Stimulated activated CD8-positive, alpha-beta memory T cell treated with anti-CD3 and anti-CD28 coated beads, Interleukin-12 subunit alpha, Interleukin-12 subunit beta, amount 100 ng/mL, for 1 hour (primary cell): ENCODE results near the gene UBE2H.

Experiments
- DNase-seq: peaks from one replicate; pipeline ENCODE4 v3.0.0-alpha.2; 2020; ENCODE audit warnings: low read depth

The UBE2H gene

DNA sequence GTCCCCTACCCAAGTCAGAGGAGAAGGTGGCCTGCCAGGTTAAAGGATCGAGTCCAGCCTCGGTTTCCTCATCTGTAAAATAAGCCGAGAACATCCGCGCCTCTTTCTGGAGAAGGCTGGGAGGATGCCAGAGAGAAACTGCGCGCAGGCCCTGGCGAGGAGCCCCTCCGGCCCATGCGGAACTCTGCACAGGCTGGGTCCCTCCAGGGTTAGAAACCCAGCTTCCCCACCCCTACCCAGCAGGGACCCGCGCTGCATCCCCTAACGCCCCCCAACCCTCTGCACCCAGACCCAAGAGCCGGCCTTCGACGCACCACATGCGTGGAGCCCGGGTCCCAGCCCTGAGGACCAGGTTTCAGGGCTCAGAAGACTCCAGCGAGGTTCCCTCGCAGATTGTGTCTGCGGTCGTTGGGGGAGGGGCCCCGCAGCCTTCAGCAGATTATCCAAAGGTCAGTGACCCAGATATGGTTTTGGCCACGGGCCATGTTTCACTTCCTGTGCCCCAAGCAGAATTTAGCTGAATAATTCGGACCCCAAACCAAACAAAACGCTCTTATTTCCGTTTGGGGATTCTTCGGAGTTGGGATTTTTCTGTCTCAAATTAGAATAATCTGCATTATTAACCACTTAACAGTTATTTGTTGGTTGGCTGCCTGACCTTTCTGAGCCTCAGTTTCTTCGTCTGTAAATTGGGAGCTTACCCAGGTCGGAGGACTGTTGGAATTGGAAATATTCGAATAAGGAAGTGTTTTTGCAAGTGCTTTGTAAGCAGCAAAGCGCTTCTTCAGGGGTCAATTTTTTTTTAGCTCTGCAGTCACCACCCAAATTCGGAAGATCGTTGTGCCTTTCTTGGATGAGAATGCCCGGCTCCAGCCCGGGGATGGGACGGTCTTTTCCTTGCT, 167.7 kb downstream of the UBE2H start:
- no peak for DNase-seq

- DNase-seq = no peak
Observed at GRCh38 chr7:129784437-129784782, 168.3 kb downstream of the UBE2H start.

GRCh38 chr7:129783584-129783919, 169.2 kb downstream of the UBE2H start:
- DNase-seq = no peak

- DNase-seq = no peak
Observed at GRCh38 chr7:129782818-129783583, 169.8 kb downstream of the UBE2H start.

DNA sequence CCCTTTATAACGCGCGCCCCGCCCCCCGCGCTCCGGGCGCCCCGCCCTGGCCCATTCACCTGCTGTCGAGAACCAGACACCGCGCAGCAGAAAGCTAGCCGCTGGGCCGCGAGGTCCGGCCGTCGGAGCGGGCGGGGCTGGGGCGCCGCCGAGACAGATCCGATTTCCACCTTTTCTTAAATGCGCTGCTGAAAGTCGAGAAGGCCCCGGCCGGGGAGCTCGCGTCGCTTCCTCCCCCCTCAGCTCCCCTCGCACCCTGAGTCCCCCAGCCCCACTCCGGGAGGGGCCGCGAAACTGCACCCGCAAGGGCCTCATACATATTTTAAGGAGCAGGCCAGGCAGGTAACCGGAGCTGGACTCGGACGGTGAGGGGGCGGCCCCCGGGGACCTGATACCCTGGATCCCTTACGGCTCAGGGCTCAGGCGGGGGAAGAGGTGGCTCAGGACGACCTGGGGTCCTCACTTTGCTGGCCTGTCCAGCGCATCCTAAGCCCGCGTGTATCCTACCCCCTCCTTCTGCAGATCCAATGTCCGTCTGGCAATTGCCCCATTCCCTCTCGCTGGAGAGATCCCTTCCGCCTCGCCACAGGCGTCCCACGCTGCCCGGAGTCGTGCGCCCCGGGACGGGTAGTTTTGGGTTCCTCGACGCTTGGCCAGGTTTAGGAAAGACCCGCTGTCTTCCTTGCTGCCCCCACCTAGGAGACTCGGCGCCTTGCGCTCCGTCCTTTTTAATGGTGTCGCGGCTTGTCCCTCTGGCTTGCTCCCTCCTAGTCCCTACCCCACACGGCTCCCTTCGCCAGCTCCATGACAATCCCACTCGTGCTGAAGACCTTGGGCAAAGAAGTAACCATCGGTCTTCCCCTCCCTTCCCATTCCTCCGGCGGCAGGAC, 170.6 kb downstream of the UBE2H start:
- DNase-seq = no peak

DNA sequence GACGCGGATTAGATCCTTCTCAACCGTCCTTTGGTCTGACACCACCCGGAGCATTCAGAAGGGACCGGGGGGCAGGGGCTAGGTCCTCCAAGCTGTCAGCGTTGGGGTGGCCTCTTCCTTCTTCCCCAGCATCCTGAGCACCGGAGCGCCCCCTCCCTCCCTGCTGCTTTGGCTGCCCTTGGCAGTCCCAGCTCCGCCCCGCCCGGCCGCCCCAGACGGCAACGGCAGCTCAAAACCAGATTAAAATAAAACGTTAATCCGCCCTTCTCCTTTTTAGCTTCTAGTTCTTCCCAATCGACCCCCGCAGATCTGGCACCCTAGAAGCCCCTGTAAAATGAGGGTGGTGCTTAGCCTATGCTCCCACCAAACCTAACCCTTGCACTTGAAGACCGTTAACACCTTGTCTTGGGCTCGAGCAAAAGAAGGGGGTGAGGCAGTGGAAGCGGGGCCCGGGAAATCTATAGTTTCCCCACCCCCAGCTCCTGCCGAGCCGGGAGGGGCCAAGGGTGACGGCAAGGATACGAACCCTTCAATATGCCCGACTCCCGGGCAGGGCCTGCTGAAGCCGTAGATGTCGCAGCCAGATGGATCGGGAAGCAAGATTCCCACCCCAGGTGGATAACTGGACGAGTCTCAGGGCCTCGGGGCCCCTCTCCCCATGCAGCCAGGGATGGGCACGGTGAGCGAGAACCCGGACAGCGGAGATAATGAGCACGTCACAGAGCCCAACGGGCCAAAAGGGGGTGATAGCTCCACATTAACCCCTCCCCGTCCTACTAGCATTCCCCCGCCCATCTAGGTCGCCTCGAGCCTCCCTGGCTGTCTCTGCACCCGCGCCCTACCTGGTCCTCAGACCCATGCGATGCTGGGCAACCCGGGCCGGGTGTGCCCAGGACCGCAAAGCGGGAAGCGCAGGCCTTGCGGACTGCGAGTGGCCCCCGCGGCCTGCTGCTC, 171.5 kb downstream of the UBE2H start:
- no peak for DNase-seq
